ENCODE results near the gene MPPED1.

MPPED1 gene

DNA sequence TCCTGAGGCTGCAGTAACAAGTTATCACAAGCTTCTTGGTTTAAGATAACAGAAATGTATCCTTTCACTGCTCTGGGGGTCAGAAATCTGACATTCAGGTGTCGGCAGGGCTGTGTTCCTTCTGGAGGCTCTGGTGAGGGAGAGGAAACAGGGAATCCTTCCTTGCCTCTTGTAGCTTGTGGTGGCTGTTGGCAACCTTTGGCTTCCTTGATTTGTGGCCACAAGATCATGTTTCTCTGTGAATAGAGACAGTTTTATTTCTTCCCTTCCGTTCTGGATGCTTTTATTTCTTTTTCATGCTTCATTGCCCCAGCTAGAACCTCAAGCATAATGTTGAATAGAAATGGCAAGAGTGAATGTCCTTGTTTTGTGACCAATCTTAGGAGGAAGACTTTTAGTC lies 44.0 kb downstream of the MPPED1 start:
- no peak for TF ChIP-seq Cebpa-rat (IDR thresholded peaks at IDR 0.05)
- peaks cover 0 to 6% (median 3%) of the 10 kb centered on the region in 11 experiments; a peak in 5 of 22 replicates for H3K9me3 ChIP-seq (replicated peaks in 1 of 11)
- H4K20me1 ChIP-seq, result no peaks in the 10 kb centered on the region
- H3K4me2 ChIP-seq, result peak overlapping the region in 9 of 11 experiments; percentile 35 to 69 (median 59); a peak in 18 of 22 replicates
- peaks cover 0 to 49% (median 33%) of the 10 kb centered on the region in 10 experiments; a peak in 16 of 20 replicates for H3K4me1 ChIP-seq
- H3K27ac ChIP-seq, result no peak overlapping the region
- no peak overlapping the region for H3K9ac ChIP-seq
- no peaks in the 10 kb centered on the region for H3K36me3 ChIP-seq
- H3K27me3 ChIP-seq, result no peaks in the 10 kb centered on the region
- H3K4me3 ChIP-seq, result no peak overlapping the region

GRCh38 chr22:43457002-43457401 lies 45.2 kb downstream of the MPPED1 start:
- TF ChIP-seq Cebpa-rat (IDR thresholded peaks at IDR 0.05), result no peak
- no peak overlapping the region for H3K9ac ChIP-seq
- no peak overlapping the region for H3K4me3 ChIP-seq
- H3K36me3 ChIP-seq, result no peaks in the 10 kb centered on the region
- peaks cover 0 to 42% (median 26%) of the 10 kb centered on the region in 10 experiments; a peak in 16 of 20 replicates for H3K4me1 ChIP-seq
- H3K27me3 ChIP-seq, result no peaks in the 10 kb centered on the region
- H4K20me1 ChIP-seq, result no peaks in the 10 kb centered on the region
- H3K9me3 ChIP-seq (replicated peaks in 1 of 11), result peaks cover 0 to 14% (median 6%) of the 10 kb centered on the region in 11 experiments; a peak in 13 of 22 replicates
- H3K4me2 ChIP-seq, result peak overlapping the region in 3 of 11 experiments; percentile 62 to 69 (median 68); a peak in 3 of 22 replicates
- no peak overlapping the region for H3K27ac ChIP-seq

GRCh38 chr22:43462701-43463100 lies 50.9 kb downstream of the MPPED1 start:
- Histone ChIP-seq H3K9ac (no peak overlapping the region), H3K4me1 (peaks cover 0 to 11% (median 0%) of the 10 kb centered on the region in 10 experiments; a peak in 5 of 20 replicates), H3K36me3 (no peaks in the 10 kb centered on the region), H4K20me1 (no peaks in the 10 kb centered on the region), H3K4me2 (no peak overlapping the region), H3K27ac (no peak overlapping the region), H3K27me3 (no peaks in the 10 kb centered on the region), H3K9me3 (replicated peaks in 1 of 11) (peaks cover 9 to 28% (median 19%) of the 10 kb centered on the region in 11 experiments), H3K4me3 (no peak overlapping the region)
- no peak for TF ChIP-seq Cebpa-rat (IDR thresholded peaks at IDR 0.05)

DNA sequence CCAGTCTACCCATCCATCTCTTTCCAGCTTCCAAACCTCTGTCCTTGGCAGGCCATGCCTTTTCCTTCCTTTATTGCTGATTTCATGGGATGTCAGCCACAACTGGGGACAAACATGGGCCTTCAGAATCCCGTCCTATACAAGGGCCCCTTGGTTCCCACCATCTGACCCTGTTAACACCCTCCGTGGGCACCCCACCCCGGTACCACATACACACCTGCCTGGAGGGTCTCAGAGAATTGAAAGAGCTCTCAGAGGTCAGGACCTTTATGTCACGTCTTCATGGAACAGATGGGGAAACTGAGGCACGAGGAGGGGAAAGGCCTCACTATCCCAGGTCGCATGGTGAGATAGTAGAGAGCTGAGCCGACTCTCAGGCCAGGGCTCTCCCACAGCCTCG lies 53.0 kb downstream of the MPPED1 start:
- no peaks in the 10 kb centered on the region for H3K27me3 ChIP-seq
- no peak overlapping the region for H3K27ac ChIP-seq
- no peaks in the 10 kb centered on the region for H3K36me3 ChIP-seq
- peaks cover 9 to 28% (median 19%) of the 10 kb centered on the region in 11 experiments for H3K9me3 ChIP-seq (replicated peaks in 1 of 11)
- no peak for TF ChIP-seq Cebpa-rat (IDR thresholded peaks at IDR 0.05)
- no peak overlapping the region for H3K9ac ChIP-seq
- H3K4me2 ChIP-seq, result no peak overlapping the region
- H3K4me1 ChIP-seq, result no peaks in the 10 kb centered on the region
- no peak overlapping the region for H3K4me3 ChIP-seq
- no peaks in the 10 kb centered on the region for H4K20me1 ChIP-seq

- no peak for TF ChIP-seq Cebpa-rat (IDR thresholded peaks at IDR 0.05)
- no peaks in the 10 kb centered on the region for H4K20me1 ChIP-seq
- no peak overlapping the region for H3K27ac ChIP-seq
- H3K36me3 ChIP-seq, result no peaks in the 10 kb centered on the region
- no peaks in the 10 kb centered on the region for H3K27me3 ChIP-seq
- no peaks in the 10 kb centered on the region for H3K4me1 ChIP-seq
- no peak overlapping the region for H3K4me2 ChIP-seq
- no peak overlapping the region for H3K4me3 ChIP-seq
- H3K9me3 ChIP-seq (replicated peaks in 1 of 11), result peaks cover 9 to 27% (median 18%) of the 10 kb centered on the region in 11 experiments
- no peak overlapping the region for H3K9ac ChIP-seq
Observed at GRCh38 chr22:43465291-43466015, 53.6 kb downstream of the MPPED1 start.

DNA sequence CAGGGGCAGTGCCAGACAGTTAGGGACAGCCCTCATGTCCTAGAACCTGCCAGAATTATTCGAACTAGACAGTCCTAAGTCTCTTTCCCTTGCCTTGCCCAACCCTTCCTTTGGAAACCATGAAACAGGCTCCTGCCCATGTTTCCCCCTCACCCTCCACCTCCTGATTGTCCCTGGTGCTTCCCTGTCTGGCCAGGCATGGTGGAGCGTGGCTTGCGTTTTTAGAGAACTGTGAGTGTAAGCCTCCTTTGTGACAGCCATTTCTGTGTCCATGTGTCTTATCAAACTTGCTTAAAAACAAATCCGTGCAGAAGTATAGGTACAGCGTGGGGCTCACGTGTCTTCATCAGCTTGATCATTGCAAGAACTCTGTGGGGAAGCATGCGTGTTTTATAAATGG lies 54.9 kb downstream of the MPPED1 start:
- Histone ChIP-seq H4K20me1 (no peaks in the 10 kb centered on the region), H3K4me3 (no peak overlapping the region), H3K27me3 (no peaks in the 10 kb centered on the region), H3K27ac (no peak overlapping the region), H3K4me2 (no peak overlapping the region), H3K9ac (no peak overlapping the region), H3K36me3 (no peaks in the 10 kb centered on the region), H3K9me3 (replicated peaks in 1 of 11) (peaks cover 9 to 18% (median 16%) of the 10 kb centered on the region in 11 experiments), H3K4me1 (no peaks in the 10 kb centered on the region)
- no peak for TF ChIP-seq Cebpa-rat (IDR thresholded peaks at IDR 0.05)

- no peak for TF ChIP-seq Cebpa-rat (IDR thresholded peaks at IDR 0.05)
- H3K36me3 ChIP-seq, result no peaks in the 10 kb centered on the region
- H3K4me3 ChIP-seq, result no peak overlapping the region
- no peaks in the 10 kb centered on the region for H3K27me3 ChIP-seq
- no peaks in the 10 kb centered on the region for H4K20me1 ChIP-seq
- H3K9ac ChIP-seq, result no peak overlapping the region
- no peak overlapping the region for H3K27ac ChIP-seq
- peaks cover 5 to 11% (median 9%) of the 10 kb centered on the region in 11 experiments for H3K9me3 ChIP-seq (replicated peaks in 1 of 11)
- no peak overlapping the region for H3K4me2 ChIP-seq
- no peaks in the 10 kb centered on the region for H3K4me1 ChIP-seq
Observed at GRCh38 chr22:43467216-43467940, 55.6 kb downstream of the MPPED1 start.

- Histone ChIP-seq H3K4me1 (no peaks in the 10 kb centered on the region), H3K27me3 (no peaks in the 10 kb centered on the region), H3K36me3 (no peaks in the 10 kb centered on the region), H3K27ac (no peak overlapping the region), H3K4me2 (no peak overlapping the region), H3K9ac (no peak overlapping the region), H3K9me3 (replicated peaks in 1 of 11) (no peaks in the 10 kb centered on the region), H4K20me1 (no peaks in the 10 kb centered on the region), H3K4me3 (no peak overlapping the region)
- no peak for TF ChIP-seq Cebpa-rat (IDR thresholded peaks at IDR 0.05)
Observed at GRCh38 chr22:43470253-43470652, 58.4 kb downstream of the MPPED1 start.

GRCh38 chr22:43470941-43471585 lies 59.2 kb downstream of the MPPED1 start:
- Histone ChIP-seq H3K36me3 (no peaks in the 10 kb centered on the region), H3K4me3 (no peak overlapping the region), H3K27me3 (no peaks in the 10 kb centered on the region), H3K27ac (no peak overlapping the region), H4K20me1 (no peaks in the 10 kb centered on the region), H3K9me3 (replicated peaks in 1 of 11) (no peaks in the 10 kb centered on the region), H3K9ac (no peak overlapping the region), H3K4me2 (peak overlapping the region in 1 of 11 experiments; percentile 2; a peak in 1 of 22 replicates), H3K4me1 (no peaks in the 10 kb centered on the region)
- TF ChIP-seq Cebpa-rat (IDR thresholded peaks at IDR 0.05), result no peak

Data from BLaER1 treated with 17β-estradiol and CSF1 and Interleukin-3, amounts not matched to agents 10 nM and 100 nM (cell line).